GM13976 (cell line): ENCODE results near the gene ARMH3.

ENCODE experiments used
- DNase-seq: peaks from one replicate; pipeline ENCODE4 v3.0.0; 2012; ENCODE audit warnings: low spot score
- CTCF ChIP-seq: IDR thresholded peaks from 2 replicates; pipeline ENCODE4 v1.5.1; 2012; ENCODE audit warnings: borderline replicate concordance, mild to moderate bottlenecking; ENCODE audit not compliant: insufficient read depth; ENCODE audit errors: extremely low read depth, missing control alignments, control extremely low read depth
- in situ Hi-C: fragments of 300-500 bp; cut with MboI; formaldehyde crosslinking; loops from one replicate; pipeline ENCODE4 v1.12.0; 2022; ENCODE audit warnings: low sequenced_read_pairs, mixed read lengths, inconsistent platforms; ENCODE audit not compliant: unreplicated experiment

Gene ARMH3

GRCh38 chr10:101902032-101902819, 153.7 kb downstream of the ARMH3 start:
- in situ Hi-C loops = no loop called here
- TF ChIP-seq CTCF = no peak

GRCh38 chr10:101901340-101901739, 154.6 kb downstream of the ARMH3 start:
- DNase-seq = peak; percentile 59
- in situ Hi-C loops = no loop called here
- peak; percentile 8 for TF ChIP-seq CTCF

More at GRCh38 chr10:101902032-101902819, 153.7 kb downstream of the ARMH3 start:
- no peak for DNase-seq

- in situ Hi-C loops = no loop called here
- DNase-seq = no peak
- no peak for TF ChIP-seq CTCF
These were observed 158.3 kb downstream of the ARMH3 start for GRCh38 chr10:101897633-101898032.

- no peak for TF ChIP-seq CTCF
- DNase-seq = no peak
- in situ Hi-C loops = no loop called here
These were observed 159.6 kb downstream of the ARMH3 start for GRCh38 chr10:101896225-101896877.

- no peak for DNase-seq
- TF ChIP-seq CTCF = no peak
- in situ Hi-C loops = no loop called here
These were observed 160.2 kb downstream of the ARMH3 start for GRCh38 chr10:101895781-101896180.

- no peak for TF ChIP-seq CTCF
- in situ Hi-C loops = loop anchor here (5.0 kb wide), 1 partner anchor 108 kb away; no protein-coding TSS in a partner anchor
- no peak for DNase-seq
These were observed 161.2 kb downstream of the ARMH3 start for GRCh38 chr10:101894742-101895141.

- no peak for DNase-seq
- in situ Hi-C loops = loop anchor here (5.0 kb wide), 1 partner anchor 108 kb away; no protein-coding TSS in a partner anchor
- TF ChIP-seq CTCF = no peak
These were observed 161.7 kb downstream of the ARMH3 start for GRCh38 chr10:101894266-101894665.
